GM19372 (cell line): ENCODE measurements around the gene RNASE11.
"Not testable (repeated sequence)": the region's sequence is repeated elsewhere in the genome, so short reads cannot be mapped to it uniquely, and the experiment has no call there.

ENCODE experiments used
- ATAC-seq: cut with Tn5 transposase; IDR thresholded peaks from one replicate; pipeline ENCODE4 v1.9.1; 2021; ENCODE audit warnings: mild to moderate bottlenecking, low read depth, moderate library complexity; ENCODE audit not compliant: unreplicated experiment

The RNASE11 gene

DNA sequence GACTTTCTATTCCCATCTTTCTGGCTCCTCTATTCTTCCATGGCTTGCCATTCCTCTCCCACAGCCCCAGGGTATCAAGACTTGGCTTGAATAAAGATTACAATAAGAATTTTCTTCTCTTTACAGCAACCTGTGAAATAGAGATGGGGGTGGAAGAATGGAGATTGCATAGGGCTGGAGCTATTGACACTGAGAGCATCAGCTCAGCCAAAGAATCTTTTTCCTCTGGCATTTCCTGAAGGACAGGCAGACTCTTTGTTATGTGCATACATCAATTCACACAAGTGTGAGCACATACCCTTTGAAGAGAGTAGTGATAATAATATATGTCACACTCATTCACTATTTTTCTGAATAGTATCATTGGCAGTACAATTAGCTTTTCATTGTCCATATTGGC is 4.7 kb downstream of the RNASE11 start:
- no peak for ATAC-seq

GRCh38 chr14:20580242-20580641 is 7.6 kb downstream of the RNASE11 start:
- no peak for ATAC-seq

GRCh38 chr14:20578784-20579502 is 8.9 kb downstream of the RNASE11 start:
- ATAC-seq = no peak

DNA sequence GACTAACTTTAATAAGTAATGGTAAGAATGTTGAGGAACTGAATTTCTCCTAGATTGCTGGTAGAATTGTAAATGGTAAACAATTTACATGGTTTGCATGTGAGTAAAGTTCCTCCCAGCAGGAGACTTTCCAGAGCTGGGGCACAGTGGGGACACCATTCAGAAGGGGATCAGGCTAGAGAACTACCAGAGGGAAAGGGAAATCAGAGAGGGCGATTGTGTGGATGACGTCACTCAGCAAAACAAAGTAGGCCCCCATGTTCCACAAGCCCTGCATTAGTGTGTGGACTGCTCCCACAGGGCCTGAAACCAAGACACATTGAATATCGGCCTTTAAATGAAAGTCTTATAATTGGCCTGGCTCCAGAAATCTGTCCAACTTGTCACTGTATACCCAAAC is 9.5 kb downstream of the RNASE11 start:
- ATAC-seq = no peak

DNA sequence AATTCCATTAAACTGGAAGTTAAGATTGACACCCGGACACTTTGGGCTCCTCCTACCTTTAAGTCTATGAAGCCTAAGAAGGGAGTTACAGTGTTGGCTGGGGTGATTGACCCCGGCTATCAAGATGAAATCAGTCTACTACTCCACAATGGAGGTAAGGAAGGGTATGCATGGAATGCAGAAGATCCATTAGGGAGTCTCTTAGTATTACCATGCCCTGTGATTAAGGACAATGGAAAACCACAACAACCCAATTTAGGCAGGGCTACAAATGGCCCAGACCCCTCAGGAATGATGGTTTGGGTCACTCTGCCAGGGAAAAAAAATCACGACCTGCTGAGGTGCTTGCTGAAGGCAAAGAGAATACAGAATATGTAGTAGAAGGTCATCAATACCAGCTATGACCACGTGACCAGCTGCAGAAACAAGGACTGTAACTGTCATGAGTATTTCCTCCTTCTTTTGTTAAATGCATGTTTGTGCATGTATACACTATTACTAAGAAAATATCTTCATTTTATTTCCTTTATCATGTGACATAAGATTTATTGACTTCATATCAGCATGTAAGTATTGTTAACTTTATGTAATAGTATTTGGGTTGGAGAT is 15.3 kb downstream of the RNASE11 start:
- not testable (repeated sequence) for ATAC-seq

GRCh38 chr14:20570720-20571119 is 17.1 kb downstream of the RNASE11 start:
- not testable (repeated sequence) for ATAC-seq

DNA sequence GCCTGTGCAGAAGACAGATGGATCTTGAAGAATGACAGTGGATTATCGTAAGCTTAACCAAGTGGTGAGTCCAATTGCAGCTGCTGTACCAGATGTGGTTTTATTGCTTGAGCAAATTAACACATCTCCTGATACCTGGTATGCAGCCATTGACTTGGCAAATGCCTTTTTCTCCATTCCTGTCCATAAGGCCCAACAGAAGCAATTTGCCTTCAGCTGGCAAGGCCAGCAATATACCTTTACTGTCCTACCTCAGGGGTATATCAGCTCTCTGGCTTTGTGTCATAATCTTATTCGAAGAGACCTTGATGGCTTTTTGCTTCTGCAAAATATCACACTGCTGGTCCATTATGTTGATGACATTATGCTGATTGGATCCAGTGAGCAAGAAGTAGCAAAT is 17.9 kb downstream of the RNASE11 start:
- ATAC-seq = not testable (repeated sequence)

GRCh38 chr14:20569066-20569465 is 18.7 kb downstream of the RNASE11 start:
- ATAC-seq = no peak

DNA sequence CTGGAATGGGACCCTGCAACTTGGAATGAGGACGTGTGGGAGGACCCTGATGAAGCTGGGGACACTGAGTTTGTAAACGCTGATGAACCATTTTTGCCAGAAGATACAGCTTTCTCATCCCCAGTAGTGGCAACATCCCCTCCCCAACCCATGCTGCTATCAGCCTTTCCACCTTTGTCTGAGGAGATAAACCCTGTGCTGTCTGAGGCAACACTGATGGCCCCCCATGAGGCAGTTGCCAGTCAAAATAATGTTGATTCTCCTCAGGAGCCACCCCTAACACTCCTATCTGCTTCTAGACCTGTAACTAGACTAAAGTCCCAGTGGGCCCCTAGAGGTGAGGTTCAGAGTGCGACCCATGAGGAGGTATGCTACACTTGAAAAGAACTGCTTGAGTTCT is 19.4 kb downstream of the RNASE11 start:
- no peak for ATAC-seq

- not testable (repeated sequence) for ATAC-seq
Observed at GRCh38 chr14:20567199-20567598, 20.6 kb downstream of the RNASE11 start.

DNA sequence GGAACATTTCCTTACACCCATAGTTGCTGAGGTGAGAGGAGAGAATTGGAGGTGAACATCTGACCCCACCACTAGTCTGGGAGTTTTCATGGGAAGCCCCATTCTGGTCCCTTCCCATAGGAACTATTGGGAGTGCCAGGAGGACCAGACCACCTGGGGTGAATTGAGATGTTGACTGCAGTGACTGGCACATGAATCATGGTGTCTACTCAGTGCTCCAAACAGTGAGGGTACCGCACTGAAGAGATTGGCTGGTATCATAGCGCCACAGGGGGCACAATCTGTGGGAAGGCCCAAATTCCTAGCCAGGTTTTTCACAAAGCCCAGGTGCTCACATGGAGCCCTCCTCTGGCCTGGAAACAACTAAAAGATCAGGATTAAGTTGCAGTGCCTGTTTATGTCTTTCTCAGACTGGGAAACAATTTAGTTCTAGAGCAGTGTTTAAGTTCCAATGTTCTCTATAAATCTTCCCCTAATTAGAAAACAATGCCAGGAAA is 23.3 kb downstream of the RNASE11 start:
- no peak for ATAC-seq

DNA sequence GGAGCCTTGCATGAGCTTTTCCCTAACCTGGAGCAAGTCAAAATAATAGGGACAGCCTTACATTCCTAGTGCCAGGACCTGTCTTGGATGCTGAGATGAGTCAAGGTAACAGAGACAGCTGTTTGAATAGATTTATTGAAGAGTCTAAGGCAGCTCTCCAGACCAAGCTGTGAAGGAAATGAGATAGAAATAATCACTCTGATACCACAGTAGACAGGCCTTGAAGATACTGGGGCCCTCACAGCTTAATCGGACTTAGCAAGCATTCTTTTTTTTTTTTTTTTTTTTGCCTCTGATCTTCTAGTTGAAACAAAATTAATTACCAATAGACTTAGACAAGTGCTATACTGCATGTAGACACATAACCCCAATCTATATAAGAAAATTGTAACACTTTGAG is 23.8 kb downstream of the RNASE11 start:
- ATAC-seq = no peak

DNA sequence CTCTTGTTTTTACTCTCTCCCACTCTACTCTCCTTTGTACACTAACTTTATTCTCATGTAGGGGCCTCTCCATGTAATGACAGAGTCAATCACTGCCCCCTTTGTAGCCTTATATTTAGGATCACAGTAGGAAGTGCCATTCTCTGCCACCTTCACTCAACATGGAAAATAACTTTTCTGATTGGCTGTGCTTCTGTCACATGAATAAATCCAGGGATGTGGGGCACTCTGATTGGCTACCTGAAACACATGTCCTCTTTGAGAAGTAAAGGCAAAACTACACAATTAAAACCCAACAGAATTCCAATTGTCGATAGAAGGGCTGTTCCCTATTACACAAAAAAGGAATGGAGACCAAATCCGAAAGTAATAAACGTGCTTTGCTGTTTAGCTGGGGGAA is 26.8 kb downstream of the RNASE11 start, which contains the start of gene RNASE9:
RNASE9 (minus strand) TSS at position 87 of the 400 bp plus-strand sequence.
- ATAC-seq = no peak

DNA sequence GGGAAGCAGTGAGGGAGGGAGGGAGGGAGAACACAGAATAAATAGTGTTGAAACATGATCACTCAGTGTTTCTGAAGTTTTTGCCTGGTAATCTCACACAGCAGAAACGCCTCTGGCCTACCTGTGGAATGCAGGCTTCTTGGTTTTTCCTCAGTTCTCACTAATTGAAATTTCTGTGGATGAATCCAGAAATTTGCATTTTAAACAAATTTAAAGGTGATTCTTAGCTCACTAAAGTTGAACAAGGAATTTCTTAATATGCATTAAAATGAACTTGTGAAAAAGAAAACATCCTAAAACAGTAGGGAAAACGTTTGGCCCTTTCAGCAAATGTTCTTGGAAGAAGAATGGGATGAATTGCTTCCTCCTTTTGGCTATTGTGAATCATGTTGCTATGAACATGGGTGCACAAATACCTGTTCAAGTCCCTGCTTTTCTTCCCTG is 28.3 kb downstream of the RNASE11 start:
- ATAC-seq = no peak

DNA sequence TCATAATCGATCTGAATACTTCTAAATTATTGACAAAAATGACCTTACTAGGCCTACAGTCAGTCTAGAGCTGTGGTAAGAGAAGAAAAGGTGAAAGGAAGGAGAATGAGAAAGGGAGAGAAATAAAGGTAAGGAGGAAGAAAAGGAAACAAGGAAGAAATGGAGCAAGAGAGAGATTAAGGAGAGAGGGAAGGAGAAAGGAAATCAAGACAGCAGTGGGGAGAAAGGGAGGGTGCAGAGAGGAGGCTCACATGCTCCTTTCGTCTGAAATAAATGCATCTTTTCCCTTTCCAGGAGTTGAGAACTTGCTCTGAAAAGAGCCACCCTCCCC is 30.6 kb downstream of the RNASE11 start:
- no peak for ATAC-seq

- ATAC-seq = no peak
Observed at GRCh38 chr14:20556500-20557211, 31.1 kb downstream of the RNASE11 start.

GRCh38 chr14:20555845-20556244 is 32.0 kb downstream of the RNASE11 start:
- ATAC-seq = no peak

DNA sequence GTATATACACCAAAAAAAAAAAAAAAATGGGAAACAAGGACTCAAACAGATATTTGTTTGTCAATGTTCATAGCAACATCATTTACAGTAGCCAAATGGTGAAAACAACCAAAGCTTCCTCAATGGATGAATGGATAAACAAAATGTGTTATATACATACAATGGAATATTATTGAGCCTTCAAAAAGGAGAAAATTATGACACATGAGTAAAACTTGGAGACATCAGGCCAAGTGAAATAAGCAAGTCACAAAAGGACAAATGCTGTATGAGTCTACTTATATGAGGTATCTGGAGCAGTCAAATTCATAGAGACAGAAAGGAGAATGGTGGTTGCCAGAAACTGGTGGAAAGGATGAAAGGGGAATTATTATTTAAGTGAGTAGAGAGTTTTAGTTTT is 34.8 kb downstream of the RNASE11 start:
- ATAC-seq = no peak

GRCh38 chr14:20551606-20552005 is 36.2 kb downstream of the RNASE11 start:
- no peak for ATAC-seq

- ATAC-seq = no peak
Observed at GRCh38 chr14:20550926-20551325, 36.9 kb downstream of the RNASE11 start.

- no peak for ATAC-seq
Observed at GRCh38 chr14:20548414-20549158, 39.2 kb downstream of the RNASE11 start.
